ENCODE measurements around the gene LAMB1. TPM values are rescaled to one million over a fixed set of nuclear protein-coding genes. Genes with fewer than 3 reads are reported as not detected.
A peak's percentile ranks its signal among the peaks of the same experiment; 100 is the strongest.

Gene LAMB1
- total and polyA plus RNA-seq, 2 of the 13 experiments (the other 11 are each of a cell fraction or from before 2014, with no cell fraction given): 109 to 124 TPM

- TF ChIP-seq THAP8 (CRISPR knock-in tag; IDR thresholded peaks at IDR 0.05; ENCODE audit: borderline replicate concordance) (no peak), ZNF547 (CRISPR knock-in tag; IDR thresholded peaks at IDR 0.05) (no peak), MED13 (CRISPR knock-in tag; IDR thresholded peaks at IDR 0.05) (peak; percentile 47; the same call in 1 of the 2 replicates), BCL6 (CRISPR knock-in tag; IDR thresholded peaks at IDR 0.05) (peak; percentile 97), ZNF644 (CRISPR knock-in tag; IDR thresholded peaks at IDR 0.05; ENCODE audit: low read depth) (peak; percentile 51; the same call in 1 of the 2 replicates), ZNF792 (CRISPR knock-in tag; IDR thresholded peaks at IDR 0.05) (peak; percentile 30; the same call in 1 of the 2 replicates), LCORL (IDR thresholded peaks at IDR 0.05) (no peak), LCORL (CRISPR knock-in tag; IDR thresholded peaks at IDR 0.05) (peak; percentile 25; the same call in 1 of the 2 replicates), ZNF503 (CRISPR knock-in tag; IDR thresholded peaks at IDR 0.05) (peak; percentile 91), MIER2 (CRISPR knock-in tag; IDR thresholded peaks at IDR 0.05) (peak; percentile 42; the same call in 1 of the 2 replicates), FOSL2 (CRISPR knock-in tag; IDR thresholded peaks at IDR 0.05) (peak; percentile 72), ZNF331 (CRISPR knock-in tag; IDR thresholded peaks at IDR 0.05) (peak; percentile 65; the same call in 1 of the 2 replicates), ZNF710 (CRISPR knock-in tag; IDR thresholded peaks at IDR 0.05; ENCODE audit: borderline replicate concordance) (peak; percentile 93), ZNF264 (CRISPR knock-in tag; IDR thresholded peaks at IDR 0.05) (0 out of 2 replicates have a peak, but pooled peaks have one; percentile 53), ERF (CRISPR knock-in tag; IDR thresholded peaks at IDR 0.05) (peak; percentile 54; the same call in 1 of the 2 replicates), NCOR1 (IDR thresholded peaks at IDR 0.05; ENCODE audit: borderline replicate concordance, low read length) (peak; percentile 74; the same call in 1 of the 2 replicates)
- TF ChIP-seq, protein P1, sequence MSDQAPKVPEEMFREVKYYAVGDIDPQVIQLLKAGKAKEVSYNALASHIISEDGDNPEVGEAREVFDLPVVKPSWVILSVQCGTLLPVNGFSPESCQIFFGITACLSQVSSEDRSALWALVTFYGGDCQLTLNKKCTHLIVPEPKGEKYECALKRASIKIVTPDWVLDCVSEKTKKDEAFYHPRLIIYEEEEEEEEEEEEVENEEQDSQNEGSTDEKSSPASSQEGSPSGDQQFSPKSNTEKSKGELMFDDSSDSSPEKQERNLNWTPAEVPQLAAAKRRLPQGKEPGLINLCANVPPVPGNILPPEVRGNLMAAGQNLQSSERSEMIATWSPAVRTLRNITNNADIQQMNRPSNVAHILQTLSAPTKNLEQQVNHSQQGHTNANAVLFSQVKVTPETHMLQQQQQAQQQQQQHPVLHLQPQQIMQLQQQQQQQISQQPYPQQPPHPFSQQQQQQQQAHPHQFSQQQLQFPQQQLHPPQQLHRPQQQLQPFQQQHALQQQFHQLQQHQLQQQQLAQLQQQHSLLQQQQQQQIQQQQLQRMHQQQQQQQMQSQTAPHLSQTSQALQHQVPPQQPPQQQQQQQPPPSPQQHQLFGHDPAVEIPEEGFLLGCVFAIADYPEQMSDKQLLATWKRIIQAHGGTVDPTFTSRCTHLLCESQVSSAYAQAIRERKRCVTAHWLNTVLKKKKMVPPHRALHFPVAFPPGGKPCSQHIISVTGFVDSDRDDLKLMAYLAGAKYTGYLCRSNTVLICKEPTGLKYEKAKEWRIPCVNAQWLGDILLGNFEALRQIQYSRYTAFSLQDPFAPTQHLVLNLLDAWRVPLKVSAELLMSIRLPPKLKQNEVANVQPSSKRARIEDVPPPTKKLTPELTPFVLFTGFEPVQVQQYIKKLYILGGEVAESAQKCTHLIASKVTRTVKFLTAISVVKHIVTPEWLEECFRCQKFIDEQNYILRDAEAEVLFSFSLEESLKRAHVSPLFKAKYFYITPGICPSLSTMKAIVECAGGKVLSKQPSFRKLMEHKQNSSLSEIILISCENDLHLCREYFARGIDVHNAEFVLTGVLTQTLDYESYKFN (CRISPR knock-in tag; conservative IDR thresholded peaks at IDR 0.05): peak; percentile 91
- TF ChIP-seq, protein P2, sequence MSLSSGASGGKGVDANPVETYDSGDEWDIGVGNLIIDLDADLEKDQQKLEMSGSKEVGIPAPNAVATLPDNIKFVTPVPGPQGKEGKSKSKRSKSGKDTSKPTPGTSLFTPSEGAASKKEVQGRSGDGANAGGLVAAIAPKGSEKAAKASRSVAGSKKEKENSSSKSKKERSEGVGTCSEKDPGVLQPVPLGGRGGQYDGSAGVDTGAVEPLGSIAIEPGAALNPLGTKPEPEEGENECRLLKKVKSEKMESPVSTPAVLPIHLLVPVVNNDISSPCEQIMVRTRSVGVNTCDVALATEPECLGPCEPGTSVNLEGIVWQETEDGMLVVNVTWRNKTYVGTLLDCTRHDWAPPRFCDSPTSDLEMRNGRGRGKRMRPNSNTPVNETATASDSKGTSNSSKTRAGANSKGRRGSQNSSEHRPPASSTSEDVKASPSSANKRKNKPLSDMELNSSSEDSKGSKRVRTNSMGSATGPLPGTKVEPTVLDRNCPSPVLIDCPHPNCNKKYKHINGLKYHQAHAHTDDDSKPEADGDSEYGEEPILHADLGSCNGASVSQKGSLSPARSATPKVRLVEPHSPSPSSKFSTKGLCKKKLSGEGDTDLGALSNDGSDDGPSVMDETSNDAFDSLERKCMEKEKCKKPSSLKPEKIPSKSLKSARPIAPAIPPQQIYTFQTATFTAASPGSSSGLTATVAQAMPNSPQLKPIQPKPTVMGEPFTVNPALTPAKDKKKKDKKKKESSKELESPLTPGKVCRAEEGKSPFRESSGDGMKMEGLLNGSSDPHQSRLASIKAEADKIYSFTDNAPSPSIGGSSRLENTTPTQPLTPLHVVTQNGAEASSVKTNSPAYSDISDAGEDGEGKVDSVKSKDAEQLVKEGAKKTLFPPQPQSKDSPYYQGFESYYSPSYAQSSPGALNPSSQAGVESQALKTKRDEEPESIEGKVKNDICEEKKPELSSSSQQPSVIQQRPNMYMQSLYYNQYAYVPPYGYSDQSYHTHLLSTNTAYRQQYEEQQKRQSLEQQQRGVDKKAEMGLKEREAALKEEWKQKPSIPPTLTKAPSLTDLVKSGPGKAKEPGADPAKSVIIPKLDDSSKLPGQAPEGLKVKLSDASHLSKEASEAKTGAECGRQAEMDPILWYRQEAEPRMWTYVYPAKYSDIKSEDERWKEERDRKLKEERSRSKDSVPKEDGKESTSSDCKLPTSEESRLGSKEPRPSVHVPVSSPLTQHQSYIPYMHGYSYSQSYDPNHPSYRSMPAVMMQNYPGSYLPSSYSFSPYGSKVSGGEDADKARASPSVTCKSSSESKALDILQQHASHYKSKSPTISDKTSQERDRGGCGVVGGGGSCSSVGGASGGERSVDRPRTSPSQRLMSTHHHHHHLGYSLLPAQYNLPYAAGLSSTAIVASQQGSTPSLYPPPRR (CRISPR knock-in tag; IDR thresholded peaks at IDR 0.05; ENCODE audit: borderline replicate concordance): peak; percentile 89; the same call in 1 of the 2 replicates
Measured at GRCh38 chr7:107967420-107967819, 35.5 kb downstream of the LAMB1 start (continued).

All from HepG2 (cell line).